ENCODE results near the gene SSH2.

DNA sequence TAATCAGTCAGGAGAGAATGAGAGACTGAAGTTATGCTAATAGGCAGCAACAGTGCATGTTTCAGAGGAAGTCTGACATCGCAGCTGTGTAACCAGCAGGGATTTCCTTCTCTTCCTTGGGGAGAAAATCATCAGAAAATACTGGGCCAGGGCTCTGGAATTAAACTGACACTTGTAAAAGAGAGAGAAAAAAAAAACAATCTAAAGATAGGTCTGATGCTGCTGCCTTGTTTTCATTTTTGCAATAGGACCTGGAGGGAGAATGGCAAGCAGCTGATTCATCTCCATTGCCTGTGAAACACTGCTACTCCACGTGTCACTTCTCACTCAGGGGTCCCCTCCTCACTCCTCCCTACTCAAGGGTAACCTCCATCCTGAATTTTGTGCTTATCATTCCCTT is 289.6 kb downstream of the SSH2 start:
- TF ChIP-seq, protein P1, sequence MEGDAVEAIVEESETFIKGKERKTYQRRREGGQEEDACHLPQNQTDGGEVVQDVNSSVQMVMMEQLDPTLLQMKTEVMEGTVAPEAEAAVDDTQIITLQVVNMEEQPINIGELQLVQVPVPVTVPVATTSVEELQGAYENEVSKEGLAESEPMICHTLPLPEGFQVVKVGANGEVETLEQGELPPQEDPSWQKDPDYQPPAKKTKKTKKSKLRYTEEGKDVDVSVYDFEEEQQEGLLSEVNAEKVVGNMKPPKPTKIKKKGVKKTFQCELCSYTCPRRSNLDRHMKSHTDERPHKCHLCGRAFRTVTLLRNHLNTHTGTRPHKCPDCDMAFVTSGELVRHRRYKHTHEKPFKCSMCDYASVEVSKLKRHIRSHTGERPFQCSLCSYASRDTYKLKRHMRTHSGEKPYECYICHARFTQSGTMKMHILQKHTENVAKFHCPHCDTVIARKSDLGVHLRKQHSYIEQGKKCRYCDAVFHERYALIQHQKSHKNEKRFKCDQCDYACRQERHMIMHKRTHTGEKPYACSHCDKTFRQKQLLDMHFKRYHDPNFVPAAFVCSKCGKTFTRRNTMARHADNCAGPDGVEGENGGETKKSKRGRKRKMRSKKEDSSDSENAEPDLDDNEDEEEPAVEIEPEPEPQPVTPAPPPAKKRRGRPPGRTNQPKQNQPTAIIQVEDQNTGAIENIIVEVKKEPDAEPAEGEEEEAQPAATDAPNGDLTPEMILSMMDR (IDR thresholded peaks at IDR 0.05; ENCODE audit: borderline replicate concordance, extremely low read depth, low read length, poor library complexity, severe bottlenecking), result no peak
- no peak for TF ChIP-seq EZH2 (IDR thresholded peaks at IDR 0.05; ENCODE audit: borderline replicate concordance, low read depth, low read length, severe bottlenecking)
